Stomach (tissue), 9 donors: ENCODE measurements around the gene RHCG. TPM values are rescaled to one million over a fixed set of nuclear protein-coding genes. Genes with fewer than 3 reads are reported as not detected.

Experiments
- DNase-seq, 2 donors: peaks; one replicate each; pipeline versions ENCODE4 v3.0.0 to v3.0.0-alpha.2; 2013 to 2019
- H3K27ac ChIP-seq, 5 donors: fragments of 200-600 bp in 4 of 5; sonication (generic) in 4 of 5; one replicate each; pipeline ENCODE4 v1.5.1; 2013 to 2019; ENCODE audit warnings: mild to moderate bottlenecking in 1 of 5, moderate library complexity in 1 of 5
- H3K27me3 ChIP-seq, 3 donors: fragments of 200-600 bp; sonication (generic); one replicate each; pipeline ENCODE4 v1.5.1; 2017 to 2019; ENCODE audit warnings: mixed run types in 1 of 3
- H3K36me3 ChIP-seq, 4 donors: fragments of 200-600 bp; sonication (generic); 1 replicate in 3 of 4; 2 replicates in 1 of 4; pipeline ENCODE4 v1.5.1; 2016 to 2019
- H3K4me1 ChIP-seq, 4 donors: fragments of 200-600 bp; sonication (generic); one replicate each; pipeline ENCODE4 v1.5.1; 2016 to 2019
- H3K4me3 ChIP-seq, 4 donors: fragments of 200-600 bp; sonication (generic) in 3 of 4; one replicate each; pipeline ENCODE4 v1.5.1; 2016 to 2019; ENCODE audit warnings: mild to moderate bottlenecking in 1 of 4
- H3K9me3 ChIP-seq, 4 donors: fragments of 200-600 bp; sonication (generic); one replicate each; pipeline ENCODE4 v1.5.1; 2016 to 2019
- EP300 ChIP-seq: sonication (generic); formaldehyde crosslinking; IDR thresholded peaks from one replicate; pipeline ENCODE4 v1.6.1; 2017; ENCODE audit warnings: antibody characterized with exemption
- POLR2A ChIP-seq, 4 donors: fragments of 450-650 bp; IDR thresholded peaks; one replicate each; pipeline ENCODE4 v1.6.1; 2016; ENCODE audit warnings: antibody characterized with exemption in 4 of 4, control low read depth in 2 of 4, mild to moderate bottlenecking in 1 of 4, moderate library complexity in 1 of 4
- POLR2AphosphoS5 ChIP-seq, 3 donors: sonication (generic); formaldehyde crosslinking; IDR thresholded peaks; one replicate each; pipeline ENCODE4 v1.6.1; 2016; ENCODE audit warnings: antibody characterized with exemption in 3 of 3
- WGBS, 5 donors: extraction: QIAGEN DNeasy Blood & Tissue Kit in 3 of 5; methylation state at CpG; one replicate each; pipeline versions ENCODE4 v1.1.5 to v1.1.7; 2013 to 2018; 5-methylcytosine and 5-hydroxymethylcytosine counted together
- intact Hi-C: fragments of 100-400 bp; cut with DNase I; formaldehyde crosslinking; loops from one replicate; pipeline ENCODE4 v1.15.1; 2023; ENCODE audit warnings: low total_unique reads
- polyA plus RNA-seq, 3 donors: library from polyadenylated mRNA; stranded (reverse); fragments of 200-250 nt; gene quantifications; one replicate each; pipeline ENCODE4 v1.2.3, GENCODE V29; 2013
- total RNA-seq, 5 donors: library from RNA; depleted of rRNA; stranded (reverse); fragments of >200 nt; gene quantifications; one replicate each; pipeline versions ENCODE4 v1.1.0 to v1.2.3, GENCODE V29; 2014 to 2016
- TF ChIP-seq, protein P1 (sequence below), 7 experiments: fragments of 450-650 bp in 4 of 7; fragments of 200-600 bp in 3 of 7; sonication (generic) in 3 of 7; IDR thresholded peaks; one replicate each; pipeline ENCODE4 v1.5.1; 2016 to 2019; ENCODE audit warnings: antibody characterized with exemption in 7 of 7, control low read depth in 2 of 7, mild to moderate bottlenecking in 1 of 7
- donor health status: healthy with polysubstance abuse.
- donor health status: Bipolar disorder and iron deficiency.
- donor health status: healthy.

RHCG gene
- total and polyA plus RNA-seq, 8 donors, result 0.19 to 1,120 (median 4.4) TPM; not detected in 2

DNA sequence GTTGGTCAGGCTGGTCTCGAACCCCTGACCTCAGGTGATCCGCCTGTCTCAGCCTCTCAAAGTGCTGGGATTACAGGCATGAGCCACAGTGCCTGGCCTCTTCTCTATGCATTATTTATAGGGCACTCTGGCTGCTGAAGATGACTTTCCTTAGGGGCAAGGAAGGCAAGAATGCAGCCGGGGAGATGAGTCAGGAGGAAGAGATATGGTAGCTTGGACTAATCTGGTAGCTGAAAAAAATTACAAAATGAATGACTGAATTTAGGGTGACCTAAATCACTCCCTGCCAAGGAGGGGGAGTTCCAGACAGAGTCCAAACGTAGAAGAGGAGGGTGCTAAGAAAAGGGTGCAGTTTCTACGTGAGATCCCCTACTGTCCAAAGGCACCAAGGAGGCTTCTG lies 14.2 kb downstream of the RHCG start:
- Histone ChIP-seq H3K4me3 (no peak overlapping the region), H3K4me1 (peaks cover 0 to 8% (median 3%) of the 10 kb centered on the region in 4 donors), H3K27me3 (peaks cover 0 to 80% (median 20%) of the 10 kb centered on the region in 3 donors), H3K9me3 (no peaks in the 10 kb centered on the region), H3K36me3 (no peaks in the 10 kb centered on the region), H3K27ac (no peak overlapping the region)
- WGBS, 5 donors, result 68 to 85% (median 74%) methylated on average over 5 of the region's 5 CpGs
- intact Hi-C loops, result no loop called here
- TF ChIP-seq POLR2AphosphoS5 (IDR thresholded peaks at IDR 0.05) (no peak), EP300 (no peak), POLR2A (IDR thresholded peaks at IDR 0.05) (no peak)
- TF ChIP-seq, protein P1, sequence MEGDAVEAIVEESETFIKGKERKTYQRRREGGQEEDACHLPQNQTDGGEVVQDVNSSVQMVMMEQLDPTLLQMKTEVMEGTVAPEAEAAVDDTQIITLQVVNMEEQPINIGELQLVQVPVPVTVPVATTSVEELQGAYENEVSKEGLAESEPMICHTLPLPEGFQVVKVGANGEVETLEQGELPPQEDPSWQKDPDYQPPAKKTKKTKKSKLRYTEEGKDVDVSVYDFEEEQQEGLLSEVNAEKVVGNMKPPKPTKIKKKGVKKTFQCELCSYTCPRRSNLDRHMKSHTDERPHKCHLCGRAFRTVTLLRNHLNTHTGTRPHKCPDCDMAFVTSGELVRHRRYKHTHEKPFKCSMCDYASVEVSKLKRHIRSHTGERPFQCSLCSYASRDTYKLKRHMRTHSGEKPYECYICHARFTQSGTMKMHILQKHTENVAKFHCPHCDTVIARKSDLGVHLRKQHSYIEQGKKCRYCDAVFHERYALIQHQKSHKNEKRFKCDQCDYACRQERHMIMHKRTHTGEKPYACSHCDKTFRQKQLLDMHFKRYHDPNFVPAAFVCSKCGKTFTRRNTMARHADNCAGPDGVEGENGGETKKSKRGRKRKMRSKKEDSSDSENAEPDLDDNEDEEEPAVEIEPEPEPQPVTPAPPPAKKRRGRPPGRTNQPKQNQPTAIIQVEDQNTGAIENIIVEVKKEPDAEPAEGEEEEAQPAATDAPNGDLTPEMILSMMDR (IDR thresholded peaks at IDR 0.05), result no peak
- no peak for DNase-seq

DNA sequence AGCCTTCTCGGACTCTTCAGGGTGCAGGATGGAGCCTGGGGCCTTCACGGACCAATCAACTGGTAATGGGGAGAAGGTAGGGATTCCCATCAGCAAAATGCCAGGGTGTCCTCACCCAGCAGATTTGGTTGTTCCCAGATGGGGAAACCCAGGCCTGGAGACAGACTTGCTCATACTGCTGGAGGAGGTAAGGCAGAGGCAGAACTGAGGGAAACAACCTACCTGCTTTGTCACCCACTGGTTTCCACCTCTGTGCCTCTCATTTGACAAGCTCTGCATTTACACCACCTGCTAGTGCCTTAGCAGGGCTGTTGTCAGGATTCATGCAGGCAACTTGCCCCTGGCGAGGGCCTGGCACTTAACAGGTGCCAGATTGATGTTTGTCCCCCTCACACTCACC lies 15.9 kb downstream of the RHCG start:
- intact Hi-C loops, result no loop called here
- Histone ChIP-seq H3K4me1 (no peaks in the 10 kb centered on the region), H3K36me3 (no peaks in the 10 kb centered on the region), H3K27ac (no peak overlapping the region), H3K27me3 (peaks cover 0 to 80% (median 5%) of the 10 kb centered on the region in 3 donors), H3K9me3 (no peaks in the 10 kb centered on the region), H3K4me3 (no peak overlapping the region)
- DNase-seq, result no peak
- 71 to 91% (median 85%) methylated on average over 3 of the region's 3 CpGs for WGBS, 5 donors
- TF ChIP-seq, protein P1 (IDR thresholded peaks at IDR 0.05), result no peak
- TF ChIP-seq POLR2A (IDR thresholded peaks at IDR 0.05), result no peak
- no peak for TF ChIP-seq POLR2AphosphoS5 (IDR thresholded peaks at IDR 0.05)
- TF ChIP-seq EP300, result no peak

DNA sequence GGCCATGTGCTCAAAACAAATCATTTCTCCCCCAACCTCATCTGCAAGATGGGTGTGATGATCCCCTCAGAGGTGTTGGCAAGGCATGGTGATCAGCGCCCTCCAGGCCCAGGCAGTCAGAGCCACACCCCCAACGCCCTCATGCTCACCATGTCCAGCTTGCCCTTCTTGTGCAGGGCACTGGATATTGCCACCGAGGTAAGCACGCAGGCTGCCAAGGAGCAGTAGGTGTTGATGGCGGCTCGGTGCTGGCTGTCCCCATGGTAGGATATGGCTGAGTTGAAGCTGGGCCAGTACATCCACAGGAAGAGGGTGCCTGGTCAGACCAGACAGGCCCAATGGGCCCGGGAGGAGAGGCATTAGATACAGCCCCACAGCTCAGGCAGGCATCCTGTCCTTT lies 17.2 kb downstream of the RHCG start:
- Histone ChIP-seq H3K27ac (no peak overlapping the region), H3K4me3 (no peak overlapping the region), H3K36me3 (no peaks in the 10 kb centered on the region), H3K4me1 (no peaks in the 10 kb centered on the region), H3K9me3 (no peaks in the 10 kb centered on the region), H3K27me3 (peaks cover 0 to 91% (median 5%) of the 10 kb centered on the region in 3 donors)
- DNase-seq, result no peak
- TF ChIP-seq, protein P1 (IDR thresholded peaks at IDR 0.05), result no peak
- TF ChIP-seq POLR2A (IDR thresholded peaks at IDR 0.05) (no peak), EP300 (no peak), POLR2AphosphoS5 (IDR thresholded peaks at IDR 0.05) (no peak)
- intact Hi-C loops, result no loop called here
- WGBS, 5 donors, result 67 to 74% (median 70%) methylated on average over 5 to 7 of the region's 7 CpGs

DNA sequence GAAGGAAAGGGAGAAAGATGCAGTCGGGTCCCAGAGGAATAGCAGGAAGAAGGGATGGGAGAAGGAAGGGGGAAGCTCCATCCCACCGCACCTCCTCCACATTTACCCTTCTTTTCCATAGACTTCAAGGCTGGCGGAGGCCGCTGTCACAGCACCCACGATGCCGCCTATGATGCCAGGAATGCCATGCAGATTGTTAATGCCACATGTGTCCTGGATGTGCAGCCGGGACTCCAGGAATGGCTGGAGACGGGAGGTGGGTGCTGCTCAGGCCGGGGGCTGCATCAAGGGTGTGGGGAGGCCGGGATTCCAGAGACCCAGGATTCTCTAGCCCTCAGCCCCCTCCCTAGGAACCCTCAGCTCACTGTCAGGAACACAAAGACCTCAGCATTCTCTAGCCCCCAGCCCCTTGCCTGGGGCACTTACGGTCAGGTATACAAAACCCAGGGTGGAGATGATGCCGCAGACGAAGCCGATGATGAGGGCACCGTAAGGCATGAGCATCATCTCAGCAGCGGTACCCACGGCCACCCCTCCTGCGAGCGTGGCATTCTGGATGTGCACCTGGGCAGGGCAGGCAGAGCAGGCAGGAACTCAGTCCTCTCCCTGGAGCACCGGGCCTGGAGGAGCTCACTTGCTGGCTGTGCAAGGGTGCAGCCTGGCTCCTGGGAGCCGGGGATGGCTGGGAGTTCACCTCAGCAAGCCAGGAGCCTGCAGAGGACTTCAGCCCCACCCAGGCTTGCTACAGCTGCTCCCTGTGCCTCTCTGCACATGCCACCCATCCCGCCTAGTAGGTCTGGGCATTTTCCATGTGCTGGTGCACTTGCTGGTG lies 18.8 kb downstream of the RHCG start:
- WGBS, 5 donors, result 76 to 82% (median 79%) methylated on average over 16 to 22 of the region's 22 CpGs
- intact Hi-C loops, result no loop called here
- no peaks in the 10 kb centered on the region for H3K9me3 ChIP-seq
- H3K27me3 ChIP-seq, result peaks cover 0 to 92% (median 10%) of the 10 kb centered on the region in 3 donors
- H3K36me3 ChIP-seq, result no peaks in the 10 kb centered on the region
- no peaks in the 10 kb centered on the region for H3K4me1 ChIP-seq
- H3K27ac ChIP-seq, result no peak overlapping the region
- TF ChIP-seq, protein P1 (IDR thresholded peaks at IDR 0.05), result no peak
- TF ChIP-seq POLR2A (IDR thresholded peaks at IDR 0.05), result no peak
- no peak for TF ChIP-seq POLR2AphosphoS5 (IDR thresholded peaks at IDR 0.05)
- no peak for TF ChIP-seq EP300
- H3K4me3 ChIP-seq, result no peak overlapping the region
- DNase-seq, result no peak
